GM23338 (cell line): Measurements from ENCODE around the gene IBTK. TPM values are rescaled to one million over a fixed set of nuclear protein-coding genes. Genes with fewer than 3 reads are reported as not detected.

Experiments
- ATAC-seq: fragments of 200-7000 bp; cut with Tn5 transposase; 3 replicates; pipeline ENCODE4 v1.9.1; 2020
- DNase-seq: peaks from one replicate; pipeline ENCODE4 v3.0.0-alpha.2; 2015; ENCODE audit warnings: low spot score
- H2AFZ ChIP-seq: fragments of 200-600 bp; sonication (generic); 2 replicates; pipeline ENCODE4 v1.8.0; 2016; ENCODE audit warnings: antibody characterized with exemption, mild to moderate bottlenecking, moderate library complexity
- H3F3A ChIP-seq: fragments of 200-600 bp; sonication (generic); replicated peaks from 2 replicates; pipeline ENCODE4 v1.8.0; 2017; ENCODE audit warnings: antibody characterized with exemption, mixed run types, low read depth
- H3K27ac ChIP-seq: fragments of 200-600 bp; sonication (generic); 2 replicates; pipeline ENCODE4 v1.6.1; 2016; ENCODE audit warnings: low read depth
- H3K27me3 ChIP-seq: fragments of 200-600 bp; sonication (generic); 2 replicates; pipeline ENCODE4 v1.8.0; 2016; ENCODE audit warnings: mild to moderate bottlenecking, mixed run types, moderate library complexity; ENCODE audit not compliant: insufficient read depth
- H3K36me3 ChIP-seq: fragments of 200-600 bp; sonication (generic); 2 replicates; pipeline ENCODE4 v1.8.0; 2016; ENCODE audit warnings: mild to moderate bottlenecking; ENCODE audit not compliant: insufficient read depth
- H3K4me1 ChIP-seq: fragments of 200-600 bp; sonication (generic); 2 replicates; pipeline ENCODE4 v1.8.0; 2016; ENCODE audit warnings: mild to moderate bottlenecking, moderate library complexity; ENCODE audit not compliant: insufficient read depth
- H3K4me2 ChIP-seq: fragments of 200-600 bp; sonication (generic); 2 replicates; pipeline ENCODE4 v1.7.1; 2017; ENCODE audit warnings: mixed run types
- H3K4me3 ChIP-seq: fragments of 200-600 bp; sonication (generic); 2 replicates; pipeline ENCODE4 v1.6.1; 2016; ENCODE audit warnings: mixed run types
- H3K79me2 ChIP-seq: fragments of 200-600 bp; sonication (generic); replicated peaks from 2 replicates; pipeline ENCODE4 v1.8.0; 2017; ENCODE audit warnings: mild to moderate bottlenecking; ENCODE audit not compliant: insufficient read depth
- H3K9me2 ChIP-seq: fragments of 200-600 bp; sonication (generic); 2 replicates; pipeline ENCODE4 v1.8.0; 2017; ENCODE audit not compliant: insufficient read depth
- H4K20me1 ChIP-seq: fragments of 200-600 bp; sonication (generic); replicated peaks from 2 replicates; pipeline ENCODE4 v1.8.0; 2017; ENCODE audit warnings: mild to moderate bottlenecking; ENCODE audit not compliant: insufficient read depth
- H3K27ac Mint-ChIP-seq: 2 replicates; pipeline ENCODE4 v1.8.0; 2020; ENCODE audit warnings: inconsistent platforms, mild to moderate bottlenecking, moderate library complexity, mixed read lengths
- H3K27me3 Mint-ChIP-seq: 3 replicates; pipeline ENCODE4 v1.8.0; 2022; ENCODE audit warnings: low read depth, mild to moderate bottlenecking, moderate library complexity, mixed read lengths, inconsistent platforms; ENCODE audit not compliant: insufficient read depth, poor library complexity
- H3K36me3 Mint-ChIP-seq: 3 replicates; pipeline ENCODE4 v1.8.0; 2021; ENCODE audit warnings: low read depth, mild to moderate bottlenecking, inconsistent platforms, moderate library complexity, mixed read lengths
- H3K4me1 Mint-ChIP-seq: 3 replicates; pipeline ENCODE4 v1.8.0; 2020; ENCODE audit warnings: mild to moderate bottlenecking, inconsistent platforms, mixed read lengths
- H3K4me3 Mint-ChIP-seq: 3 replicates; pipeline ENCODE4 v1.8.0; 2021; ENCODE audit warnings: moderate library complexity, mild to moderate bottlenecking, inconsistent platforms, mixed read lengths
- H3K9me3 Mint-ChIP-seq: 3 replicates; pipeline ENCODE4 v1.8.0; 2020; ENCODE audit warnings: moderate library complexity, mild to moderate bottlenecking, inconsistent platforms, mixed read lengths
- CREB1 ChIP-seq: fragments of 250-450 bp; sonication (Bioruptor Pico); IDR thresholded peaks from 2 replicates; pipeline ENCODE4 v1.5.0; 2020; ENCODE audit warnings: low read depth, mild to moderate bottlenecking, moderate library complexity
- EZH2 ChIP-seq: fragments of 200-600 bp; sonication (generic); IDR thresholded peaks from one replicate; pipeline ENCODE4 v1.8.0; 2017; ENCODE audit warnings: antibody characterized with exemption, mild to moderate bottlenecking, low read depth; ENCODE audit not compliant: unreplicated experiment
- EZH2phosphoT487 ChIP-seq: fragments of 200-600 bp; sonication (generic); IDR thresholded peaks from one replicate; pipeline ENCODE4 v1.8.1; 2018; ENCODE audit warnings: antibody characterized with exemption; ENCODE audit not compliant: unreplicated experiment
- JUNB ChIP-seq: IDR thresholded peaks from one replicate; pipeline ENCODE4 v1.6.1; 2016; ENCODE audit warnings: antibody characterized with exemption; ENCODE audit not compliant: unreplicated experiment
- NANOG ChIP-seq: IDR thresholded peaks from 2 replicates; pipeline ENCODE4 v1.6.1; 2016; ENCODE audit warnings: antibody characterized with exemption, borderline replicate concordance
- STAT1 ChIP-seq: IDR thresholded peaks from one replicate; pipeline ENCODE4 v1.6.1; 2016; ENCODE audit warnings: antibody characterized with exemption; ENCODE audit not compliant: unreplicated experiment
- ZNF114 ChIP-seq: fragments of 250-450 bp; sonication (Bioruptor Pico); IDR thresholded peaks from 2 replicates; pipeline ENCODE4 v1.5.0; 2020; ENCODE audit warnings: mild to moderate bottlenecking, moderate library complexity
- ZNF331 ChIP-seq: fragments of 250-450 bp; sonication (Bioruptor Pico); IDR thresholded peaks from 2 replicates; pipeline ENCODE4 v1.5.0; 2020; ENCODE audit warnings: low read depth, mild to moderate bottlenecking, moderate library complexity
- polyA plus RNA-seq: library from polyadenylated mRNA; unstranded; fragments of >200 nt; fragmentation: Nextera tagmentation; extraction: Ambion mirVana; gene quantifications from 2 replicates; pipeline ENCODE4 v1.2.1, GENCODE V29; 2016
- total RNA-seq: library from RNA; depleted of rRNA; stranded (reverse); fragments of >200 nt; shearing (Covaris generic); gene quantifications from 2 replicates; pipeline ENCODE4 v1.2.3, GENCODE V29; 2014
- TF ChIP-seq, protein P1 (sequence below): IDR thresholded peaks from 2 replicates; pipeline ENCODE4 v1.6.1; 2016; ENCODE audit warnings: antibody characterized with exemption
- TF ChIP-seq, protein P2 (sequence below): fragments of 250-450 bp; sonication (Bioruptor Pico); IDR thresholded peaks from 2 replicates; pipeline ENCODE4 v1.5.0; 2020; ENCODE audit warnings: mild to moderate bottlenecking, moderate library complexity
- TF ChIP-seq, protein P3 (sequence below), 2 experiments: fragments of 200-600 bp in 1 of 2; sonication (generic) in 1 of 2; conservative IDR thresholded peaks; 2 replicates each; pipeline versions ENCODE4 v1.5.1 to v1.6.1; 2016 to 2017; ENCODE audit warnings: antibody characterized with exemption in 2 of 2, low read depth in 2 of 2, mild to moderate bottlenecking in 2 of 2, moderate library complexity in 1 of 2
- TF ChIP-seq, protein P4 (sequence below): IDR thresholded peaks from one replicate; pipeline ENCODE4 v1.6.1; 2018; ENCODE audit warnings: antibody characterized with exemption; ENCODE audit not compliant: unreplicated experiment

The IBTK gene
- total and polyA plus RNA-seq, 2 experiments from 2014 or later, result 16.0 to 28.7 TPM

DNA sequence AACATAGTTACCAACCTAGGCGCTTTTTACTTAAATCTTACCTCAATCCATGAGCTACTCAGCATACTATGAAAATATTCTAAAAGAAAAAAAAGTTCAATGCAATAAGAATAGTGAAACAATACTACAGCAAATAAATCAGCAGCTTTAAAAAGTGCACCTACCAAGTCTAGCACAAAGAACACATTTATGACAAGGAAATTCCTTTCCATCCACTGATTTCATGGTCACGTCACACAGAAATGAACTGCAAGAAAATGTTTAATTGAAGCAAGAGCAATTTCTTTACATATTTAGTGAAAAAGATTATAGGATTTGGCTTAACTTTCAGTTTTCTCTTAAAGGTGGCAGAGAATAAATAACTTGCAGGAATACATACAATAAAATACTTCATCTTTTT lies 36.2 kb downstream of the IBTK start:
- Mint-ChIP-seq H3K4me1 (no peaks in the 10 kb centered on the region), H3K4me3 (no peak overlapping the region), H3K27me3 (no peaks in the 10 kb centered on the region), H3K9me3 (no peaks in the 10 kb centered on the region), H3K27ac (no peak overlapping the region), H3K36me3 (peaks cover 61% of the 10 kb centered on the region)
- H3K4me1 ChIP-seq, result no peaks in the 10 kb centered on the region
- H3K36me3 ChIP-seq, result peaks cover 32% of the 10 kb centered on the region
- no peak overlapping the region for H3K4me2 ChIP-seq
- H3K27ac ChIP-seq, result no peak overlapping the region
- H2AFZ ChIP-seq, result no peak overlapping the region
- H3K79me2 ChIP-seq, result no peaks in the 10 kb centered on the region
- no peaks in the 10 kb centered on the region; the same call in 1 of the 2 replicates for H4K20me1 ChIP-seq
- no peaks in the 10 kb centered on the region for H3K9me2 ChIP-seq
- no peak overlapping the region for H3K4me3 ChIP-seq
- no peaks in the 10 kb centered on the region for H3K27me3 ChIP-seq
- DNase-seq (no peak), ATAC-seq (no peak)
- no peak for TF ChIP-seq NANOG
- TF ChIP-seq, protein P1, sequence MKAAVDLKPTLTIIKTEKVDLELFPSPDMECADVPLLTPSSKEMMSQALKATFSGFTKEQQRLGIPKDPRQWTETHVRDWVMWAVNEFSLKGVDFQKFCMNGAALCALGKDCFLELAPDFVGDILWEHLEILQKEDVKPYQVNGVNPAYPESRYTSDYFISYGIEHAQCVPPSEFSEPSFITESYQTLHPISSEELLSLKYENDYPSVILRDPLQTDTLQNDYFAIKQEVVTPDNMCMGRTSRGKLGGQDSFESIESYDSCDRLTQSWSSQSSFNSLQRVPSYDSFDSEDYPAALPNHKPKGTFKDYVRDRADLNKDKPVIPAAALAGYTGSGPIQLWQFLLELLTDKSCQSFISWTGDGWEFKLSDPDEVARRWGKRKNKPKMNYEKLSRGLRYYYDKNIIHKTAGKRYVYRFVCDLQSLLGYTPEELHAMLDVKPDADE, result no peak
- no peak for TF ChIP-seq ZNF114 (CRISPR knock-in tag)
- TF ChIP-seq, protein P2, sequence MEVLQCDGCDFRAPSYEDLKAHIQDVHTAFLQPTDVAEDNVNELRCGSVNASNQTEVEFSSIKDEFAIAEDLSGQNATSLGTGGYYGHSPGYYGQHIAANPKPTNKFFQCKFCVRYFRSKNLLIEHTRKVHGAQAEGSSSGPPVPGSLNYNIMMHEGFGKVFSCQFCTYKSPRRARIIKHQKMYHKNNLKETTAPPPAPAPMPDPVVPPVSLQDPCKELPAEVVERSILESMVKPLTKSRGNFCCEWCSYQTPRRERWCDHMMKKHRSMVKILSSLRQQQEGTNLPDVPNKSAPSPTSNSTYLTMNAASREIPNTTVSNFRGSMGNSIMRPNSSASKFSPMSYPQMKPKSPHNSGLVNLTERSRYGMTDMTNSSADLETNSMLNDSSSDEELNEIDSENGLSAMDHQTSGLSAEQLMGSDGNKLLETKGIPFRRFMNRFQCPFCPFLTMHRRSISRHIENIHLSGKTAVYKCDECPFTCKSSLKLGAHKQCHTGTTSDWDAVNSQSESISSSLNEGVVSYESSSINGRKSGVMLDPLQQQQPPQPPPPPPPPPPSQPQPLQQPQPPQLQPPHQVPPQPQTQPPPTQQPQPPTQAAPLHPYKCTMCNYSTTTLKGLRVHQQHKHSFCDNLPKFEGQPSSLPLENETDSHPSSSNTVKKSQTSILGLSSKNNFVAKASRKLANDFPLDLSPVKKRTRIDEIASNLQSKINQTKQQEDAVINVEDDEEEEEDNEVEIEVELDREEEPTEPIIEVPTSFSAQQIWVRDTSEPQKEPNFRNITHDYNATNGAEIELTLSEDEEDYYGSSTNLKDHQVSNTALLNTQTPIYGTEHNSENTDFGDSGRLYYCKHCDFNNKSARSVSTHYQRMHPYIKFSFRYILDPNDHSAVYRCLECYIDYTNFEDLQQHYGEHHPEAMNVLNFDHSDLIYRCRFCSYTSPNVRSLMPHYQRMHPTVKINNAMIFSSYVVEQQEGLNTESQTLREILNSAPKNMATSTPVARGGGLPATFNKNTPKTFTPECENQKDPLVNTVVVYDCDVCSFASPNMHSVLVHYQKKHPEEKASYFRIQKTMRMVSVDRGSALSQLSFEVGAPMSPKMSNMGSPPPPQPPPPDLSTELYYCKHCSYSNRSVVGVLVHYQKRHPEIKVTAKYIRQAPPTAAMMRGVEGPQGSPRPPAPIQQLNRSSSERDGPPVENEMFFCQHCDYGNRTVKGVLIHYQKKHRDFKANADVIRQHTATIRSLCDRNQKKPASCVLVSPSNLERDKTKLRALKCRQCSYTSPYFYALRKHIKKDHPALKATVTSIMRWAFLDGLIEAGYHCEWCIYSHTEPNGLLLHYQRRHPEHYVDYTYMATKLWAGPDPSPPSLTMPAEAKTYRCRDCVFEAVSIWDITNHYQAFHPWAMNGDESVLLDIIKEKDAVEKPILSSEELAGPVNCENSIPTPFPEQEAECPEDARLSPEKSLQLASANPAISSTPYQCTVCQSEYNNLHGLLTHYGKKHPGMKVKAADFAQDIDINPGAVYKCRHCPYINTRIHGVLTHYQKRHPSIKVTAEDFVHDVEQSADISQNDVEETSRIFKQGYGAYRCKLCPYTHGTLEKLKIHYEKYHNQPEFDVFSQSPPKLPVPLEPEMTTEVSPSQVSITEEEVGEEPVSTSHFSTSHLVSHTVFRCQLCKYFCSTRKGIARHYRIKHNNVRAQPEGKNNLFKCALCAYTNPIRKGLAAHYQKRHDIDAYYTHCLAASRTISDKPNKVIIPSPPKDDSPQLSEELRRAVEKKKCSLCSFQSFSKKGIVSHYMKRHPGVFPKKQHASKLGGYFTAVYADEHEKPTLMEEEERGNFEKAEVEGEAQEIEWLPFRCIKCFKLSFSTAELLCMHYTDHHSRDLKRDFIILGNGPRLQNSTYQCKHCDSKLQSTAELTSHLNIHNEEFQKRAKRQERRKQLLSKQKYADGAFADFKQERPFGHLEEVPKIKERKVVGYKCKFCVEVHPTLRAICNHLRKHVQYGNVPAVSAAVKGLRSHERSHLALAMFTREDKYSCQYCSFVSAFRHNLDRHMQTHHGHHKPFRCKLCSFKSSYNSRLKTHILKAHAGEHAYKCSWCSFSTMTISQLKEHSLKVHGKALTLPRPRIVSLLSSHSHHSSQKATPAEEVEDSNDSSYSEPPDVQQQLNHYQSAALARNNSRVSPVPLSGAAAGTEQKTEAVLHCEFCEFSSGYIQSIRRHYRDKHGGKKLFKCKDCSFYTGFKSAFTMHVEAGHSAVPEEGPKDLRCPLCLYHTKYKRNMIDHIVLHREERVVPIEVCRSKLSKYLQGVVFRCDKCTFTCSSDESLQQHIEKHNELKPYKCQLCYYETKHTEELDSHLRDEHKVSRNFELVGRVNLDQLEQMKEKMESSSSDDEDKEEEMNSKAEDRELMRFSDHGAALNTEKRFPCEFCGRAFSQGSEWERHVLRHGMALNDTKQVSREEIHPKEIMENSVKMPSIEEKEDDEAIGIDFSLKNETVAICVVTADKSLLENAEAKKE (CRISPR knock-in tag), result no peak
- TF ChIP-seq, protein P3, sequence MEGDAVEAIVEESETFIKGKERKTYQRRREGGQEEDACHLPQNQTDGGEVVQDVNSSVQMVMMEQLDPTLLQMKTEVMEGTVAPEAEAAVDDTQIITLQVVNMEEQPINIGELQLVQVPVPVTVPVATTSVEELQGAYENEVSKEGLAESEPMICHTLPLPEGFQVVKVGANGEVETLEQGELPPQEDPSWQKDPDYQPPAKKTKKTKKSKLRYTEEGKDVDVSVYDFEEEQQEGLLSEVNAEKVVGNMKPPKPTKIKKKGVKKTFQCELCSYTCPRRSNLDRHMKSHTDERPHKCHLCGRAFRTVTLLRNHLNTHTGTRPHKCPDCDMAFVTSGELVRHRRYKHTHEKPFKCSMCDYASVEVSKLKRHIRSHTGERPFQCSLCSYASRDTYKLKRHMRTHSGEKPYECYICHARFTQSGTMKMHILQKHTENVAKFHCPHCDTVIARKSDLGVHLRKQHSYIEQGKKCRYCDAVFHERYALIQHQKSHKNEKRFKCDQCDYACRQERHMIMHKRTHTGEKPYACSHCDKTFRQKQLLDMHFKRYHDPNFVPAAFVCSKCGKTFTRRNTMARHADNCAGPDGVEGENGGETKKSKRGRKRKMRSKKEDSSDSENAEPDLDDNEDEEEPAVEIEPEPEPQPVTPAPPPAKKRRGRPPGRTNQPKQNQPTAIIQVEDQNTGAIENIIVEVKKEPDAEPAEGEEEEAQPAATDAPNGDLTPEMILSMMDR (conservative IDR thresholded peaks at IDR 0.05; ENCODE audit: low read depth in 2 of 2), result no peak
- TF ChIP-seq STAT1, result no peak
- TF ChIP-seq, protein P4, sequence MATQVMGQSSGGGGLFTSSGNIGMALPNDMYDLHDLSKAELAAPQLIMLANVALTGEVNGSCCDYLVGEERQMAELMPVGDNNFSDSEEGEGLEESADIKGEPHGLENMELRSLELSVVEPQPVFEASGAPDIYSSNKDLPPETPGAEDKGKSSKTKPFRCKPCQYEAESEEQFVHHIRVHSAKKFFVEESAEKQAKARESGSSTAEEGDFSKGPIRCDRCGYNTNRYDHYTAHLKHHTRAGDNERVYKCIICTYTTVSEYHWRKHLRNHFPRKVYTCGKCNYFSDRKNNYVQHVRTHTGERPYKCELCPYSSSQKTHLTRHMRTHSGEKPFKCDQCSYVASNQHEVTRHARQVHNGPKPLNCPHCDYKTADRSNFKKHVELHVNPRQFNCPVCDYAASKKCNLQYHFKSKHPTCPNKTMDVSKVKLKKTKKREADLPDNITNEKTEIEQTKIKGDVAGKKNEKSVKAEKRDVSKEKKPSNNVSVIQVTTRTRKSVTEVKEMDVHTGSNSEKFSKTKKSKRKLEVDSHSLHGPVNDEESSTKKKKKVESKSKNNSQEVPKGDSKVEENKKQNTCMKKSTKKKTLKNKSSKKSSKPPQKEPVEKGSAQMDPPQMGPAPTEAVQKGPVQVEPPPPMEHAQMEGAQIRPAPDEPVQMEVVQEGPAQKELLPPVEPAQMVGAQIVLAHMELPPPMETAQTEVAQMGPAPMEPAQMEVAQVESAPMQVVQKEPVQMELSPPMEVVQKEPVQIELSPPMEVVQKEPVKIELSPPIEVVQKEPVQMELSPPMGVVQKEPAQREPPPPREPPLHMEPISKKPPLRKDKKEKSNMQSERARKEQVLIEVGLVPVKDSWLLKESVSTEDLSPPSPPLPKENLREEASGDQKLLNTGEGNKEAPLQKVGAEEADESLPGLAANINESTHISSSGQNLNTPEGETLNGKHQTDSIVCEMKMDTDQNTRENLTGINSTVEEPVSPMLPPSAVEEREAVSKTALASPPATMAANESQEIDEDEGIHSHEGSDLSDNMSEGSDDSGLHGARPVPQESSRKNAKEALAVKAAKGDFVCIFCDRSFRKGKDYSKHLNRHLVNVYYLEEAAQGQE, result no peak
- no peak for TF ChIP-seq CREB1 (CRISPR knock-in tag)
- TF ChIP-seq EZH2phosphoT487, result no peak
- TF ChIP-seq EZH2, result no peak
- no peak for TF ChIP-seq JUNB
- TF ChIP-seq ZNF331 (CRISPR knock-in tag), result no peak
- no peaks in the 10 kb centered on the region for H3F3A ChIP-seq
